HepG2 (cell line): ENCODE measurements around the gene LRIG1.

Source experiments
- E2F1 ChIP-seq: sonication (generic); formaldehyde crosslinking; IDR thresholded peaks from 2 replicates; pipeline ENCODE4 v1.5.0; 2020; ENCODE audit warnings: missing genetic modification reagents
- POLR2AphosphoS5 ChIP-seq: IDR thresholded peaks from 2 replicates; pipeline ENCODE4 v1.6.1; 2012; ENCODE audit warnings: low read depth, low read length
- TAF1 ChIP-seq: sonication (generic); formaldehyde crosslinking; IDR thresholded peaks from 2 replicates; pipeline ENCODE4 v1.4.0; 2020; ENCODE audit warnings: missing genetic modification reagents
- TF ChIP-seq, protein P1 (sequence below): sonication (generic); formaldehyde crosslinking; IDR thresholded peaks from 2 replicates; pipeline ENCODE4 v1.8.1; 2023; ENCODE audit warnings: mild to moderate bottlenecking, missing genetic modification reagents

- TF ChIP-seq TAF1 (CRISPR knock-in tag) (no peak), POLR2AphosphoS5 (no peak), E2F1 (CRISPR knock-in tag) (no peak)
- TF ChIP-seq, protein P1, sequence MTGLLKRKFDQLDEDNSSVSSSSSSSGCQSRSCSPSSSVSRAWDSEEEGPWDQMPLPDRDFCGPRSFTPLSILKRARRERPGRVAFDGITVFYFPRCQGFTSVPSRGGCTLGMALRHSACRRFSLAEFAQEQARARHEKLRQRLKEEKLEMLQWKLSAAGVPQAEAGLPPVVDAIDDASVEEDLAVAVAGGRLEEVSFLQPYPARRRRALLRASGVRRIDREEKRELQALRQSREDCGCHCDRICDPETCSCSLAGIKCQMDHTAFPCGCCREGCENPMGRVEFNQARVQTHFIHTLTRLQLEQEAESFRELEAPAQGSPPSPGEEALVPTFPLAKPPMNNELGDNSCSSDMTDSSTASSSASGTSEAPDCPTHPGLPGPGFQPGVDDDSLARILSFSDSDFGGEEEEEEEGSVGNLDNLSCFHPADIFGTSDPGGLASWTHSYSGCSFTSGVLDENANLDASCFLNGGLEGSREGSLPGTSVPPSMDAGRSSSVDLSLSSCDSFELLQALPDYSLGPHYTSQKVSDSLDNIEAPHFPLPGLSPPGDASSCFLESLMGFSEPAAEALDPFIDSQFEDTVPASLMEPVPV: no peak
Measured at GRCh38 chr3:66492071-66492470, 8.8 kb downstream of the LRIG1 start.
